HG03342 (cell line): ENCODE results near the gene PTCD2.

Source experiments
- ATAC-seq: cut with Tn5 transposase; IDR thresholded peaks from one replicate; pipeline ENCODE4 v1.9.1; 2021; ENCODE audit warnings: mild to moderate bottlenecking, moderate library complexity; ENCODE audit not compliant: unreplicated experiment

The PTCD2 gene

DNA sequence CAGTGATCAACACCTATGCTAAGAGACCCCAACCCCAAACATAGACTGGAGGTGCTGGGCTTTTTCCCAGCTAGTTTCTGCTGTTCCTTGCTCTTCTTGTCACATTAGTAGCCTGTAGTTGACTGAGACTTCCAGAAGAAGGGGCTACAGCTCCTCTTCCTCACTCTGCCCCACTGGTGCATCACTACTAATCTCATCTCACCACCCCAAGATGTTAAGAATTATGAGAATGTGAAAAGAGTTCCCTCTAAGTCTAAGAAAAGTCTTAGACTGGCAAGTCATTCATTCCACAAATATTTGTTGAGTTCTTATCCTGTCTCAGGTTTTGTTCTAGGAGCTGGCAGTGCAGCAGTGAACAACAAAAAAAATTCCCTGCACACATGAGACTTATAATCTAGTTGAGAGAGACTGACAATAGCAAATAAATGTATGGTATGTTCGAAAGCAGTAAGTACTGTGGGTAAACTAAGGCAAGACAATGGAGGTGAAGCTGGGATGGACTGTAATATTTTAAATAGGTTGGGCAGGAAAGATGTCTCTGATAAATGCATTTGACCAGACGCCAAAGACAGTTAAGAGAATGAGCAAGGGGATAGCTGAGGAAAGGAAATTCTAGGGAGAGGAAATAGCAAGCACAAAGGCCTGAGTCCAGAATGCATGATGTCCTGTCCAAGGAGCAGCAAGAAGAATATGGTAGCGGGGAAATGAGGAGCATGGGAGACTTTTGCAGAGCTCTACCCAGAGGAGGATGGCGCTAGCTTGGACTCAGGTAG is 92.3 kb downstream of the PTCD2 start:
- no peak for ATAC-seq

DNA sequence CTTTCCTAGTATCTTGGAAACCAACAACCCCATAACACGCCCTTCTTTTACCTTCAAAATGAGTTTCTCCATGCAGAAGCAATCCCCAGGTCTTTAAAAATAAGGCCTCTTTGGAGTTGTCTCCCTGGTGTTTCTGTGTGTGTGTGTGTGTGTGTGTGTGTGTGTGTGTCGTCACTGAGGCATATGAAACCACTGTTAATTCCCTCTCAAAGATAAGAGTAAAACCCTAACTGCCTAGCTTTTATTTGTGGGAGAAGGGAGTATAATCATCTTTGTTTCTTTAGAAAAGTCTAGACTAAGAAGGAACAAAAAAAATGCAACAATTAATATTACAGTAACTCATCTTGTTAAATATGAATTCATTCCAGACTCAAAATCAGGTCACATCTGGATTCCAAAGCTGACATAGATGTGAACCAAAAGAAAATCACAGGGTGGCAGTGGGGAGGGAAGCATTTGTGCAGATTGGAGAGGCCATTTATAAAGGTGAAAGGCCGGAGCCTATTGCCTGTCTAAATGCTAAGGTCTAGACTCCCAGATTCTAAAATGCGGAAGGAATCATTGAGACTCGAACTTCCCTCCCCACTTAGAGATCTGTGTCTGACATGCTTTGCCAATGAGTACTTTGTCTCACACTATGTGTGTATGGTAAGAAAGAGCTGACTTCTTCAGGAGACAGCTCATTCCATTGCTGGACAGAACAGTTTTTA is 95.6 kb downstream of the PTCD2 start:
- ATAC-seq: no peak

DNA sequence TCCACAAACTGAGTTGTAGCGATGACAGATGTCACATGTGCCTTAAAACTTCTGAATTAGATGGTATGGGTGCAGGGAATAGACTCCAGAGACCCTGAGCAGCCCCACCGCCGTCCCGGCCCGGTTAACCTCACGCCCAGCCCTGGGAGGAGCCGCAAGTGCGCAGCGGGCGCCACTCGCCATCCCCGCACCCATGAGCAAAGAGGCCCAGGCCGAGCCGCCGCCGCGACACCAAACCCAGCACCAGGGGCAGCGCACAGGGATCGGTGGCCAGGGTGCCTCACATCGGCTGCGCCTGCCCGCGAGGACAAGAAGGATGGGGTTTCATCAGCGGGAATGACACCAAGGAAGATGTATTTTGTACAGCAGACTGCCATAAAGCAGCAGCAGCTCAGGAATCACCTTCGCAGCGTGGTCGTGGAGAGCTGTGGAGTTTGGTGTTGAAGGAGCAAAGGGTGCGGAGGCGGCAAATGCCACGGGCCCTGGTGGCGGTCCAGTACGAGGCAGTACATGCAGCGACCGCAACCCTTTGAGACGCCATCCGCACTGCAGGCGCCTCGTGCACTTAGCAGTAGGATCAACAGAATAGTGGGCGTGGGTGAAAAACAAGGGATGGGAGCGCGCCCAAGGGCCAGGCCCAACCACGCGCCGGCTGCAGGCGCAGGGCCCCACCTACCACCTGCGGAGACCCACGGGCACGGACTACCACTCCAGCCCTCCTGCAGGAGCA is 97.3 kb downstream of the PTCD2 start:
- ATAC-seq: no peak
